ENCODE measurements around the gene LCE1C.

Gene LCE1C, protein sequence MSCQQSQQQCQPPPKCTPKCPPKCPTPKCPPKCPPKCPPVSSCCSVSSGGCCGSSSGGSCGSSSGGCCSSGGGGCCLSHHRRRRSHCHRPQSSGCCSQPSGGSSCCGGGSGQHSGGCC

DNA sequence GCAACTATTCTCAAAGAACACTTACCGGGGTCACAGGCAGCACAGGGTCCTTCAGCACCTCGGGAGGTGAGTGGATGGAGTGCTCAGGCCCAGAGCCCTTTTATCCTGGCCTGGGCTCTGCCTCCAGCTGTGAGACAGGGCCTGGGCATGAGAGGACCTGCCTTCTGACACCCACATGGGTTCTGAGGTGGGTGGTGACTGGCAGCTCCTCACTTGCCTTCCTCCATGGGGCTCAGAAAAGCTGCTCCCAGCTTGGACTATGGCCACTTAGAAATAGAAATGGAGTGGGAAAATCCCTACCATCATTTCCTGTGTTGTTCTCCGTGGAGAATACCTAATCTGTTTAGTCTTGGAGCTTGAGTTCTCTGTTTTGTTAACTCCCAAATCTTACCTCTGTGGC is at the start of gene LCE1C:
LCE1C (minus strand) TSS at position 76 of the 400 bp plus-strand sequence. CDS start 1,173 bp downstream, outside the sequence.
- DNase-seq = no peak

DNA sequence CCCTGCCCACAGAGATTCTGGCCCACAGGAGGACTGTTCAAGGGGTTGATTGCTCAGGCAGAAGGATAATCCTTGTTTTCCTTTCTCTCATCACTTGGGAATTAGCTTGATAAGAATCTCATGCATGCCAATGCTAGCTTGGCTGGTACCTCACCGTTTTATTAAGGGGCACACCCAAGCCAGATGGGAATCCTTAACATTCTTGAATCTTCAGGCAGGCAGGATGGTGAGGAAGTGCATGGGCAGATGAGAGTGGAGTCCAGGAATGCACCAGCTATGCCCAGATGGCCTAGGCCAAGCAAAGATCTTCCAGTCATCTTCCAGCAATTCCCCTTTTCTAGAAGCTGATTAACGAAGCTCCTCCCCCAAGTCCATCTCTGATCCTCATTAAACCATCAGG is 49.2 kb upstream of the LCE1C start:
- no peak for DNase-seq

- DNase-seq = no peak
Observed at GRCh38 chr1:152842556-152842955, 36.1 kb upstream of the LCE1C start, which contains the start of gene LCE6A. Gene LCE6A, plus strand, starts transcription at chr1:152842856. Its CDS starts 665 bp downstream, at chr1:152843521.

DNA sequence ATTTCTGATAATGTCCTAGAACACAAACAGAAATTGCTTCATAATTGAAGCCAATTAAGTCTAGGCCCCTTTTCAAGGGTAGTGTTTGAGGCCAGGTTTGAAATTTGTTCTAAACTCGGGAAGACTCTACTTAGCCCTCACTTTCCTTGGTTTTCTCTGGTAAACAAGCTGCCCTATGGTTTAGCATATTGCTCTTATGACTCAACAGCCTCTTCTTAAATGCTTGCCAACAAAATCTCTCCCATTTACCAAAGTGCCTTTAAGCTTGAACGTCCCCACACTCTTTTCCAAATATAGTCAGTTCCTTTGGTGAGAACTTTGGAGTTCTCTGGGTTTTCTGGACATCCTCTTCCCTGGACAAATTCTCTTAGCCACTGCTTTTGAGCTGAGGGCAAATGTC is 30.4 kb upstream of the LCE1C start:
- DNase-seq = no peak

DNA sequence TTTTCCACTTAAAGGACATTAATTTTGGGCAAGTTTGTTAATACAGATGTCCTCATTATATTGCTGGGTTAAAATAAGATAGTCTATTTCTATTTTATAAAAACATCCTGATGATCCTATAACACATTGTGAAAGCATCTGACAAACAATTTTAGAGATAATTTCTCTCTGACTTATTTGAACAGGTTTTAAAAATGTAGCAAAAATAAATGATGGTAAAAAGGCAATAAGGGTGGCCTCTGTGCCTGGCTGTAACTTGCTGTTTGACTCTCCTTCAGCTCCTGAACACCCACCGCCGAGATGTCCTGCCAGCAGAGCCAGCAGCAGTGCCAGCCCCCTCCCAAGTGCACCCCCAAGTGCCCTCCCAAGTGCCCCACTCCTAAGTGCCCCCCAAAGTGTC is 20.7 kb upstream of the LCE1C start, which contains the start of gene LCE1A:
LCE1A (plus strand) TSS at position 301 of the 400 bp plus-strand sequence; CDS start at position 301, 0 bp downstream.
- no peak for DNase-seq

GRCh38 chr1:152824964-152825363 is 18.5 kb upstream of the LCE1C start:
- no peak for DNase-seq

GRCh38 chr1:152823294-152823693 is 16.8 kb upstream of the LCE1C start:
- no peak for DNase-seq

DNA sequence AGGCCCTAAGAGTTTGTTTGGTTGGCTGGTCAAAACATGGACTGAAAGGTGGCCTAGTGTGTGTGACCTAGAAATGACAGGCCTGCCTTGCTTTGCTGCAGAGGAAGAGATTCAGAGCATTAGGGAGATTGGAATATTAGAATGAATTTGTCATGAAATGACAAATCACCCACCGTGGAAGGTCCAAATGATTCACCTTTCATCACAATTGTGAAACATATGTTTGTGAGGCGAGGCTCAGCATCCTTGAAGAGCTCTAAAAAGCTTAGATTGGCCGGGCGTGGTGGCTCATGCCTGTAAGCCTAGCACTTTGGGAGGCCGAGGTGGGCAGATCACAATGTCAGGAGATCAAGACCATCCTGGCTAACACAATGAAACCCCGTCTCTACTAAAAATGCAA is 10.9 kb upstream of the LCE1C start:
- no peak for DNase-seq

- no peak for DNase-seq
Observed at GRCh38 chr1:152811671-152812070, 5.2 kb upstream of the LCE1C start, which contains the start of gene LCE1B. Gene LCE1B, plus strand, starts transcription at chr1:152811971. Its CDS starts 476 bp downstream, at chr1:152812447.

DNA sequence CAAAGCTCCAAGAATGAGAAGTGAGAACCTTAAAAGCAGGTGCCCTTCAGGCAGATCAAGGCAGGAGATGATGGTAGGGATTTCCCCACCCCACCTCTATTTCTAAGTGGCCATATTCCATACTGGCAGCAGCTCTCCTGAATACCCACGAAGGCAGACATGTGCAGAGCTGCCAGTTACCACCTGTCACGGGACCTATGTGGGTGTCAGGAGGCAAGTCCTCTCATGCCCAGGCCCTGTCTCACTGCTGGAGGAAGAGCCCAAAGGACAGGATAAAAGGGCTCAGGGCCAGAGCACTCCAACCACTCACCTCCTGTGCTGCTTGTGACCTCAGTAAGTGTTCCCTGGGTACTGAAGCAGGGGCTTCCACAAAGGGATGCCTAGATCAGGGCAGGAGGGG is 4.6 kb upstream of the LCE1C start:
- DNase-seq = no peak

- DNase-seq = no peak
Observed at GRCh38 chr1:152801333-152801732, 5.1 kb downstream of the LCE1C start.

- no peak for DNase-seq
Observed at GRCh38 chr1:152796421-152796820, 10.0 kb downstream of the LCE1C start, which contains the start of gene LCE1D. Gene LCE1D, plus strand, starts transcription at chr1:152796721. Its CDS starts 1,074 bp downstream, at chr1:152797795.

DNA sequence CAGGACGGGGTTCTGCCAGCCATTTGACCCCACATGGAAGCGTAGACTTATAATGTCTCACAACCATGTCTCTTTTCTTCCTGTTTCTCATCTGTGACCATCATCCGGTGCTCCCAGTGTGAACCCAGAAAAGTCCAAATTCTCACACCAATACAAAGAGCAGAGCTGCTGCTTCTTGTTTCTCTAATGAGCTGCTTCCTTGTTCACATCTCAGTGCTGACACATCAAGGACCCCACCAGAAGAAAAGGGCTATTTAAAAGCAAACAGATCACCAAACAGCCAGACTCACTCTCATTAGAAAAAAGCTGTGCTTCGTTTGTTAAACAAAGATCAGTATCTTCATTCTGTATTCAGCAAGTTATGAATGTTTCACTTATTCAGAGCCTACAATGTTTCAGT is 10.8 kb downstream of the LCE1C start:
- DNase-seq = no peak

GRCh38 chr1:152786077-152786476 is 20.4 kb downstream of the LCE1C start, which contains the start of gene LCE1E:
Gene LCE1E, plus strand, starts transcription at chr1:152786257. Its CDS starts 1,043 bp downstream, at chr1:152787300.
- no peak for DNase-seq

- DNase-seq = no peak
Observed at GRCh38 chr1:152783095-152783494, 23.4 kb downstream of the LCE1C start.

GRCh38 chr1:152777510-152778137 is 28.8 kb downstream of the LCE1C start:
- DNase-seq = no peak

GRCh38 chr1:152776361-152776760 is 30.1 kb downstream of the LCE1C start:
- DNase-seq = no peak

DNA sequence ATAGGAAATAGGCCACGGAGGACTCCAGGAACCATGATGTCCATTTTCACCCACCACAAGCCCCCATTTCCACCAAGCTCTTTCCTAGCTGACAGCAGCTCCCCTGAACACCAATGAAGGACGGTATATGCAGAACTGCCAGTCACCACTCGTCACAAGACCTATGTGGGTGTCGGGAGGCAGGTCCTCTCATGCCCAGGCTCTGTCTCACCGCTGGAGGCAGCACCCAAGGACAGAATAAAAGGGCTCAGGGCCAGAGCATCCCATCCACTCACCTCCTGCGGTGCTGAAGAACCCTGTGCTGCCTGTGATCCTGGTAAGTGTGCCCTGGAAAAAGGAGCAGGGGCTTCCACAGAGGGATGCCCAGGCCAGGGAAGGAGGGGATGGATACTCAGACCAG is 31.6 kb downstream of the LCE1C start, which contains the start of gene LCE1F:
LCE1F (plus strand) TSS at position 266 of the 400 bp plus-strand sequence. CDS start 1,232 bp downstream, outside the sequence.
- DNase-seq = no peak

DNA sequence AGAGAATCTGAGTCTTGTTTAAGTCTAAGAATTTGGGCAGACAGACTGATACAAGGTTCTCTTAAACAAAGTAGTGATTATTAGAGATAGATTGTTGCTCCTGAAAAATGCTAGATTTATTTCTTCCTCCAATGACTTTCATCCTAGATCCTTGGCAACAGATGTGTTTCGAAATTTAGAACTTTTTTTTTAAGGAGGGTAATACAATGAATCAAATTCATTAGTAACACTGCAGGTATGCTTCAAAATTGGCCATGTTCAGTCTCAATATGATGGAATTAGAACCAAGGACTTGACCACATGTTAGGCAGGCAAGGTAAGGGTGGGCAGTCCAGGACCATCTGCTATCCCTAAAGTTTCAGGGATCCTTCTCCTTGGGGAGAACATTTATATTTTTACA is 36.0 kb downstream of the LCE1C start:
- DNase-seq = no peak

- no peak for DNase-seq
Observed at GRCh38 chr1:152768847-152769533, 37.5 kb downstream of the LCE1C start.

DNA sequence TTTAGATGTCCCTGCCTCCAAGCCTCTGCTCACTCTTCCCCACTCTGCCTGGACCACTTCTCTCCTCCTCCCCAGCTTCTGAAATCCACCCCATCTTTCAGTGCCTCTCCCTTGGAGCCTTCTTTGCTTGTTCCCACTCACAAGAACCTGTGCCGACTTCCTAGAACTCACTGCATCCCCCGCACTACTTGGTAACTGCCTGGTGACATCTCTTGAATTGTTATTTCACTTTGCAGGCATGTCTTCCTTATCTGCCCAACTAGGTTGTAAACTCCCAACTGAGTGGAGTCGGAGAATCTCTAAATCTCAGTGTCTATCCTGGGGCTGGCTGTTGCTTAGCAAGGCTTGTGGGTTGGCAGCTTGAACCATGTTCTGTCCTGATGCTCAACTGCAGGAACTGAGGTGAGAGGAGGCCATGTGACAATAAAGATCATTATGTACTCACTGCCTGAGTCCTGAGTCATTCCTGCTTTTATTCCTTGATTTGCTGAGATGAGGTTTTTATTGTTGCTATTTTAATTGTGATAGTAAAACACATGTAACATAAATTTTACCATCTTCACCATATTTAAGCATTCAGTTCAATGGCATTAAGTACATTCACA is 44.7 kb downstream of the LCE1C start:
- no peak for DNase-seq

GRCh38 chr1:152760551-152761190 is 45.8 kb downstream of the LCE1C start:
- no peak for DNase-seq
